ENCODE data around the gene TRIM24. TPM values are rescaled to one million over a fixed set of nuclear protein-coding genes. Genes with fewer than 3 reads are reported as not detected.
A peak's percentile ranks its signal among the peaks of the same experiment; 100 is the strongest.

Gene TRIM24
- total and polyA plus RNA-seq, 2 of the 13 experiments (the other 11 are each of a cell fraction or from before 2014, with no cell fraction given), result 100 to 106 TPM

DNA sequence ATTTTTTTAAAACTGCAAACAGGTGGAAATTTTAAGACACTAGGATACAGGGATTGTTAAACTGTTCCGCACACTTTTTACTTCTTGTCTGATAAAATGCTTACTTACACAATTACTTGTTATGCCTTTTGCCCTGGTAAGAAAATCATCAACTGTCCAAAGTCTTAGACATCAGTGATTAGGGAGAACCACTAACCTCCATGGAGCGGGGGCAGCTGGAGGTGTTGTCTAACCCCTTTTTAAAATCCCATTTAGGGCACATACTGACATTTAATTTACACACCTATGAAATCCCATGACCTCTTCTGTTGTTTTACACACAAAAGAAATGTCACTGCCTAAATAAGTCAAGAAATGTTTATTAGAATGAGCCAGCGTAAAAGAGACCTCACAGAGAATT is 65.7 kb downstream of the TRIM24 start:
- Histone ChIP-seq H3K27me3 (ENCODE audit: control insufficient read depth in 1 of 2, insufficient read depth in 2 of 2, low read length in 2 of 2) (no peaks in the 10 kb centered on the region), H3K4me3 (replicated peaks in 1 of 3; ENCODE audit: insufficient read depth in 1 of 3, low read depth in 2 of 3, low read length in 3 of 3) (no peak overlapping the region), H3K4me2 (ENCODE audit: low read depth, low read length) (no peak overlapping the region), H3K4me1 (ENCODE audit: insufficient read depth, low read length) (no peaks in the 10 kb centered on the region), H3K79me2 (ENCODE audit: insufficient read depth, low read length) (peaks cover 46% of the 10 kb centered on the region), H3K9ac (ENCODE audit: insufficient read depth, low read depth, low read length) (no peak overlapping the region), H4K20me1 (ENCODE audit: insufficient read depth, low read length) (0 out of 2 replicates have a peak, but pooled peaks cover 3% of the 10 kb centered on the region), H2AFZ (ENCODE audit: low read length) (no peak overlapping the region), H3K9me3 (ENCODE audit: low read length) (peaks cover 20% of the 10 kb centered on the region), H3K27ac (ENCODE audit: extremely low read length, insufficient read depth, low read length) (no peak overlapping the region), H3K36me3 (replicated peaks in 1 of 2; ENCODE audit: control insufficient read depth in 1 of 2, insufficient read depth in 2 of 2, low read length in 2 of 2) (peaks cover 8 to 63% of the 10 kb centered on the region in 2 experiments)
- 96% methylated on average over 3 of the region's 3 CpGs for WGBS (ENCODE audit: low lambda C conversion rate)
- in situ Hi-C loops (cut with HindIII; ENCODE audit: extremely low pct_ligation_motif_present, low pct_unique_long_range_greater_than_20kb), result no loop called here
- ATAC-seq (no peak), FAIRE-seq (no peak), DNase-seq (ENCODE audit: low spot score) (no peak)
- intact Hi-C loops (cut with micrococcal nuclease; ENCODE audit: unreplicated experiment), result no loop called here
- BruUV-seq (replicated peaks), result no TSS peak
- TF ChIP-seq ZNF33B (CRISPR knock-in tag; IDR thresholded peaks at IDR 0.05) (no peak), RBM22 (optimal IDR thresholded peaks at IDR 0.05; ENCODE audit: low read length) (peak; percentile 97)
- CTCF ChIA-PET (ENCODE audit: low intra/inter-chr PET ratio, low total read pairs), result no interaction called here
- POLR2A ChIA-PET, result no interaction called here

DNA sequence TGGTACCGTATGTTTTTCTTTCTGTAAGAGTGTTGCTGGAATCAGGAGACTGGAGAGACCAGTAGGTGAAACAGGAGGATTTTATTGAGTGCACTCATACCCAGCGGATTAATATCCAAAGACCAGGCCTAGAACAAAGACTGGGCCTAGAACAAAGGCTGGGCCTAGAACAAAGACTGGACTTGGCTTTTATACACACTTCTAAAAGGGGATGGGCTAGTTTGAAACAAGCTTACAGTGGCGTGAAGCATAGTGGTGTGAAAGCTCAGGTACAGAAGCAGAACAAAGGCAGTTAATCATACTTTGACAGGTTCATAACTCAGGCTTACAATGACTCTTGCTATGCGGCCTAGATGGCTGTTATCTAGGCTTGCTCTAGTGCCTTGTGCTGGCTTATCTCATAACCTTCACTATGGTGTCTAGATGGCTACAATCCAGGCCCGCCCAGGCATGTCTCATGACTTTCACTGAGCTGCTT is 67.7 kb downstream of the TRIM24 start:
- in situ Hi-C loops (cut with HindIII; ENCODE audit: extremely low pct_ligation_motif_present, low pct_unique_long_range_greater_than_20kb), result no loop called here
- no peak for FAIRE-seq
- peaks cover 8 to 48% of the 10 kb centered on the region in 2 experiments for H3K36me3 ChIP-seq (replicated peaks in 1 of 2; ENCODE audit: control insufficient read depth in 1 of 2, insufficient read depth in 2 of 2, low read length in 2 of 2)
- TF ChIP-seq, protein P1, sequence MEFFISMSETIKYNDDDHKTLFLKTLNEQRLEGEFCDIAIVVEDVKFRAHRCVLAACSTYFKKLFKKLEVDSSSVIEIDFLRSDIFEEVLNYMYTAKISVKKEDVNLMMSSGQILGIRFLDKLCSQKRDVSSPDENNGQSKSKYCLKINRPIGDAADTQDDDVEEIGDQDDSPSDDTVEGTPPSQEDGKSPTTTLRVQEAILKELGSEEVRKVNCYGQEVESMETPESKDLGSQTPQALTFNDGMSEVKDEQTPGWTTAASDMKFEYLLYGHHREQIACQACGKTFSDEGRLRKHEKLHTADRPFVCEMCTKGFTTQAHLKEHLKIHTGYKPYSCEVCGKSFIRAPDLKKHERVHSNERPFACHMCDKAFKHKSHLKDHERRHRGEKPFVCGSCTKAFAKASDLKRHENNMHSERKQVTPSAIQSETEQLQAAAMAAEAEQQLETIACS (CRISPR knock-in tag; IDR thresholded peaks at IDR 0.05), result no peak
- TF ChIP-seq SOX13 (IDR thresholded peaks at IDR 0.05) (peak; percentile 58; the same call in 1 of the 2 replicates), SOX13 (CRISPR knock-in tag; conservative IDR thresholded peaks at IDR 0.05 in 1 of 2, IDR thresholded peaks at IDR 0.05 in 1 of 2) (peak in 1 of 2 experiments; percentile 61; a peak in 1 of 4 replicates), ZNF552 (CRISPR knock-in tag; IDR thresholded peaks at IDR 0.05; ENCODE audit: borderline replicate concordance) (no peak), ZFP36L1 (CRISPR knock-in tag; IDR thresholded peaks at IDR 0.05) (no peak), AGO2 (optimal IDR thresholded peaks at IDR 0.05; ENCODE audit: low read depth, low read length) (peak; percentile 73), RFX1 (IDR thresholded peaks at IDR 0.05) (no peak)
- TF ChIP-seq, protein P2, sequence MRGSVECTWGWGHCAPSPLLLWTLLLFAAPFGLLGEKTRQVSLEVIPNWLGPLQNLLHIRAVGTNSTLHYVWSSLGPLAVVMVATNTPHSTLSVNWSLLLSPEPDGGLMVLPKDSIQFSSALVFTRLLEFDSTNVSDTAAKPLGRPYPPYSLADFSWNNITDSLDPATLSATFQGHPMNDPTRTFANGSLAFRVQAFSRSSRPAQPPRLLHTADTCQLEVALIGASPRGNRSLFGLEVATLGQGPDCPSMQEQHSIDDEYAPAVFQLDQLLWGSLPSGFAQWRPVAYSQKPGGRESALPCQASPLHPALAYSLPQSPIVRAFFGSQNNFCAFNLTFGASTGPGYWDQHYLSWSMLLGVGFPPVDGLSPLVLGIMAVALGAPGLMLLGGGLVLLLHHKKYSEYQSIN (CRISPR knock-in tag; IDR thresholded peaks at IDR 0.05; ENCODE audit: borderline replicate concordance), result no peak
- TF ChIP-seq, protein P3, sequence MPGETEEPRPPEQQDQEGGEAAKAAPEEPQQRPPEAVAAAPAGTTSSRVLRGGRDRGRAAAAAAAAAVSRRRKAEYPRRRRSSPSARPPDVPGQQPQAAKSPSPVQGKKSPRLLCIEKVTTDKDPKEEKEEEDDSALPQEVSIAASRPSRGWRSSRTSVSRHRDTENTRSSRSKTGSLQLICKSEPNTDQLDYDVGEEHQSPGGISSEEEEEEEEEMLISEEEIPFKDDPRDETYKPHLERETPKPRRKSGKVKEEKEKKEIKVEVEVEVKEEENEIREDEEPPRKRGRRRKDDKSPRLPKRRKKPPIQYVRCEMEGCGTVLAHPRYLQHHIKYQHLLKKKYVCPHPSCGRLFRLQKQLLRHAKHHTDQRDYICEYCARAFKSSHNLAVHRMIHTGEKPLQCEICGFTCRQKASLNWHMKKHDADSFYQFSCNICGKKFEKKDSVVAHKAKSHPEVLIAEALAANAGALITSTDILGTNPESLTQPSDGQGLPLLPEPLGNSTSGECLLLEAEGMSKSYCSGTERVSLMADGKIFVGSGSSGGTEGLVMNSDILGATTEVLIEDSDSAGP (CRISPR knock-in tag; IDR thresholded peaks at IDR 0.05; ENCODE audit: borderline replicate concordance), result no peak
- TF ChIP-seq, protein P4, sequence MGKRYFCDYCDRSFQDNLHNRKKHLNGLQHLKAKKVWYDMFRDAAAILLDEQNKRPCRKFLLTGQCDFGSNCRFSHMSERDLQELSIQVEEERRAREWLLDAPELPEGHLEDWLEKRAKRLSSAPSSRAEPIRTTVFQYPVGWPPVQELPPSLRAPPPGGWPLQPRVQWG (CRISPR knock-in tag; IDR thresholded peaks at IDR 0.05; ENCODE audit: borderline replicate concordance, low read depth), result no peak

More for the DNA sequence above, 67.7 kb downstream of the TRIM24 start:
- peak; percentile 62 for ATAC-seq
- WGBS (ENCODE audit: low lambda C conversion rate), result 93% methylated on average over 5 of the region's 5 CpGs
- Histone ChIP-seq H3K27me3 (ENCODE audit: control insufficient read depth in 1 of 2, insufficient read depth in 2 of 2, low read length in 2 of 2) (no peaks in the 10 kb centered on the region), H3K4me3 (replicated peaks in 1 of 3; ENCODE audit: insufficient read depth in 1 of 3, low read depth in 2 of 3, low read length in 3 of 3) (no peak overlapping the region), H4K20me1 (ENCODE audit: insufficient read depth, low read length) (0 out of 2 replicates have a peak, but pooled peaks cover 3% of the 10 kb centered on the region), H3K4me1 (ENCODE audit: insufficient read depth, low read length) (no peaks in the 10 kb centered on the region), H3K79me2 (ENCODE audit: insufficient read depth, low read length) (peaks cover 51% of the 10 kb centered on the region), H3K27ac (ENCODE audit: extremely low read length, insufficient read depth, low read length) (peak overlapping the region; percentile 26), H3K4me2 (ENCODE audit: low read depth, low read length) (no peak overlapping the region), H2AFZ (ENCODE audit: low read length) (no peak overlapping the region), H3K9ac (ENCODE audit: insufficient read depth, low read depth, low read length) (no peak overlapping the region), H3K9me3 (ENCODE audit: low read length) (peaks cover 20% of the 10 kb centered on the region)
- BruUV-seq (replicated peaks), result no TSS peak
- POLR2A ChIA-PET, result no interaction called here
- intact Hi-C loops (cut with micrococcal nuclease; ENCODE audit: unreplicated experiment), result no loop called here
- peak; percentile 25 for DNase-seq (ENCODE audit: low spot score)
- CTCF ChIA-PET (ENCODE audit: low intra/inter-chr PET ratio, low total read pairs), result no interaction called here
